Activated naive CD4-positive, alpha-beta T cell treated with anti-CD3 and anti-CD28 coated beads for 36 hours (primary cell): Measurements from ENCODE around the gene UFSP2. TPM values are rescaled to one million over a fixed set of nuclear protein-coding genes. Genes with fewer than 3 reads are reported as not detected.

Experiments used
- CTCF ChIA-PET: fragments of 350-600 bp; sonication (Branson Sonifier 250); formaldehyde crosslinking; loops from one replicate; lab custom pipeline; 2021; ENCODE audit warnings: antibody characterized with exemption; lab: Charles Lee
- DNase-seq: peaks from one replicate; pipeline ENCODE4 v3.0.0-alpha.2; 2020
- H3K27ac Mint-ChIP-seq: one replicate; pipeline ENCODE4 v1.8.0; 2021; ENCODE audit warnings: mild to moderate bottlenecking, mixed read lengths
- H3K27me3 Mint-ChIP-seq: one replicate; pipeline ENCODE4 v1.8.0; 2021; ENCODE audit warnings: low read depth, mixed read lengths
- H3K36me3 Mint-ChIP-seq: one replicate; pipeline ENCODE4 v1.8.0; 2021; ENCODE audit warnings: low read depth, mixed read lengths
- H3K4me1 Mint-ChIP-seq: one replicate; pipeline ENCODE4 v1.8.0; 2021; ENCODE audit warnings: low read depth, mixed read lengths
- H3K4me3 Mint-ChIP-seq: one replicate; pipeline ENCODE4 v1.8.0; 2021; ENCODE audit warnings: mild to moderate bottlenecking, moderate library complexity, mixed read lengths
- H3K9me3 Mint-ChIP-seq: one replicate; pipeline ENCODE4 v1.8.0; 2021; ENCODE audit warnings: mixed read lengths
- intact Hi-C: fragments of 100-400 bp; cut with micrococcal nuclease; formaldehyde crosslinking; loops from one replicate; pipeline ENCODE4 v1.15.1; 2023
- total RNA-seq, 2 experiments: library from RNA; stranded (reverse); gene quantifications; one replicate each; pipeline ENCODE4 v1.2.3, GENCODE V29; 2021

The UFSP2 gene
- total RNA-seq: 10 to 100 TPM; 24.4 to 30.7 TPM

- Mint-ChIP-seq H3K27me3 (peaks cover 1% of the 10 kb centered on the region), H3K36me3 (peaks cover 1% of the 10 kb centered on the region), H3K4me1 (peaks cover 28% of the 10 kb centered on the region), H3K27ac (peak within 1 kb of the TSS; percentile 96), H3K9me3 (no peaks in the 10 kb centered on the region), H3K4me3 (peak within 1 kb of the TSS; percentile 76)
- CTCF ChIA-PET: interaction anchor here (1.0 kb wide), 1 partner anchor 39 kb away, joined by 3 read pairs; no protein-coding TSS in a partner anchor
- peak; percentile 86 for DNase-seq
- intact Hi-C loops: loop anchor here (1.0 to 5.0 kb wide), 7 partner anchors 29 to 767 kb away; partner anchors contain the start of genes ANKRD37, CCDC110, CYP4V2 and SLC25A4
These were observed at the start of gene UFSP2 for GRCh38 chr4:185425647-185426352. UFSP2 (minus strand) TSS chr4:185425964; CDS start chr4:185425868, 96 bp downstream.

- no peak overlapping the region for H3K27ac Mint-ChIP-seq
- CTCF ChIA-PET: interaction anchor here (0.8 to 1.2 kb wide), 2 partner anchors 9 to 77 kb away, joined by 3 to 4 read pairs; partner anchors contain the start of gene ANKRD37
- peaks cover 2% of the 10 kb centered on the region for H3K4me1 Mint-ChIP-seq
- intact Hi-C loops: no loop called here
- no peaks in the 10 kb centered on the region for H3K36me3 Mint-ChIP-seq
- H3K27me3 Mint-ChIP-seq: peaks cover 12% of the 10 kb centered on the region
- no peaks in the 10 kb centered on the region for H3K9me3 Mint-ChIP-seq
- H3K4me3 Mint-ChIP-seq: no peak overlapping the region
- DNase-seq: no peak
These were observed 47.5 kb upstream of the UFSP2 start for GRCh38 chr4:185473247-185473646.

GRCh38 chr4:185472103-185472542 lies 46.4 kb upstream of the UFSP2 start:
- intact Hi-C loops: no loop called here
- CTCF ChIA-PET: interaction anchor here (0.7 to 1.2 kb wide), 4 partner anchors 126 to 330 kb away, joined by 3 read pairs; no protein-coding TSS in a partner anchor
- H3K36me3 Mint-ChIP-seq: no peaks in the 10 kb centered on the region
- peaks cover 2% of the 10 kb centered on the region for H3K4me1 Mint-ChIP-seq
- H3K9me3 Mint-ChIP-seq: no peaks in the 10 kb centered on the region
- H3K4me3 Mint-ChIP-seq: peak overlapping the region; percentile 84
- H3K27me3 Mint-ChIP-seq: peaks cover 10% of the 10 kb centered on the region
- H3K27ac Mint-ChIP-seq: peak overlapping the region; percentile 26
- no peak for DNase-seq

- CTCF ChIA-PET: interaction anchor here (0.7 to 1.2 kb wide), 4 partner anchors 126 to 330 kb away, joined by 3 read pairs; no protein-coding TSS in a partner anchor
These were observed 45.7 kb upstream of the UFSP2 start, which contains the start of gene CCDC110 for GRCh38 chr4:185471235-185472102. CCDC110 (minus strand) TSS chr4:185471733; CDS start chr4:185471683, 50 bp downstream.

GRCh38 chr4:185470501-185471195 lies 44.9 kb upstream of the UFSP2 start:
- no peaks in the 10 kb centered on the region for H3K36me3 Mint-ChIP-seq
- peak; percentile 51 for DNase-seq
- H3K4me1 Mint-ChIP-seq: peaks cover 2% of the 10 kb centered on the region
- CTCF ChIA-PET: no interaction called here
- H3K27me3 Mint-ChIP-seq: peaks cover 3% of the 10 kb centered on the region
- no peaks in the 10 kb centered on the region for H3K9me3 Mint-ChIP-seq
- H3K27ac Mint-ChIP-seq: no peak overlapping the region
- peak overlapping the region; percentile 77 for H3K4me3 Mint-ChIP-seq
- intact Hi-C loops: loop anchor here (1.0 to 2.0 kb wide), 9 partner anchors 45 to 720 kb away; partner anchors contain the start of genes ANKRD37, CYP4V2, SNX25 and UFSP2

More at GRCh38 chr4:185471235-185472102, 45.7 kb upstream of the UFSP2 start, which contains the start of gene CCDC110:
- Mint-ChIP-seq H3K9me3 (no peaks in the 10 kb centered on the region), H3K4me3 (peak within 1 kb of the TSS; percentile 84), H3K36me3 (no peaks in the 10 kb centered on the region), H3K4me1 (peaks cover 2% of the 10 kb centered on the region), H3K27me3 (peaks cover 4% of the 10 kb centered on the region), H3K27ac (peak within 1 kb of the TSS; percentile 26)
- intact Hi-C loops: loop anchor here (1.0 to 2.0 kb wide), 9 partner anchors 46 to 719 kb away; partner anchors contain the start of genes ANKRD37, CYP4V2, SNX25 and UFSP2
- DNase-seq: peak; percentile 93

- Mint-ChIP-seq H3K4me1 (peaks cover 2% of the 10 kb centered on the region), H3K27me3 (peaks cover 2% of the 10 kb centered on the region), H3K27ac (no peak overlapping the region), H3K36me3 (no peaks in the 10 kb centered on the region), H3K4me3 (no peak overlapping the region), H3K9me3 (no peaks in the 10 kb centered on the region)
- intact Hi-C loops: loop anchor here (2.0 kb wide), 1 partner anchor 721 kb away; the partner anchor contains the start of gene CYP4V2
- CTCF ChIA-PET: interaction anchor here (0.9 kb wide), 1 partner anchor 10 kb away, joined by 4 read pairs; no protein-coding TSS in a partner anchor
- DNase-seq: no peak
These were observed 43.9 kb upstream of the UFSP2 start for GRCh38 chr4:185469580-185470154.

GRCh38 chr4:185468999-185469398 lies 43.2 kb upstream of the UFSP2 start:
- H3K4me3 Mint-ChIP-seq: no peak overlapping the region
- no peak for DNase-seq
- H3K36me3 Mint-ChIP-seq: no peaks in the 10 kb centered on the region
- H3K9me3 Mint-ChIP-seq: no peaks in the 10 kb centered on the region
- no peaks in the 10 kb centered on the region for H3K27me3 Mint-ChIP-seq
- H3K27ac Mint-ChIP-seq: no peak overlapping the region
- peaks cover 2% of the 10 kb centered on the region for H3K4me1 Mint-ChIP-seq
- intact Hi-C loops: no loop called here
- CTCF ChIA-PET: no interaction called here

GRCh38 chr4:185467991-185468390 lies 42.2 kb upstream of the UFSP2 start:
- Mint-ChIP-seq H3K4me3 (no peak overlapping the region), H3K27ac (no peak overlapping the region), H3K27me3 (no peaks in the 10 kb centered on the region), H3K9me3 (no peaks in the 10 kb centered on the region), H3K36me3 (no peaks in the 10 kb centered on the region), H3K4me1 (peaks cover 2% of the 10 kb centered on the region)
- CTCF ChIA-PET: no interaction called here
- intact Hi-C loops: no loop called here
- no peak for DNase-seq

GRCh38 chr4:185467101-185467500 lies 41.3 kb upstream of the UFSP2 start:
- no peak overlapping the region for H3K4me3 Mint-ChIP-seq
- H3K4me1 Mint-ChIP-seq: peaks cover 2% of the 10 kb centered on the region
- H3K9me3 Mint-ChIP-seq: no peaks in the 10 kb centered on the region
- DNase-seq: no peak
- no peaks in the 10 kb centered on the region for H3K27me3 Mint-ChIP-seq
- no peak overlapping the region for H3K27ac Mint-ChIP-seq
- CTCF ChIA-PET: no interaction called here
- intact Hi-C loops: no loop called here
- no peaks in the 10 kb centered on the region for H3K36me3 Mint-ChIP-seq

GRCh38 chr4:185465707-185466106 lies 39.9 kb upstream of the UFSP2 start:
- Mint-ChIP-seq H3K4me1 (peaks cover 2% of the 10 kb centered on the region), H3K27ac (no peak overlapping the region), H3K27me3 (peaks cover under 1% of the 10 kb centered on the region), H3K4me3 (no peak overlapping the region), H3K36me3 (no peaks in the 10 kb centered on the region), H3K9me3 (no peaks in the 10 kb centered on the region)
- DNase-seq: no peak
- intact Hi-C loops: no loop called here
- CTCF ChIA-PET: no interaction called here

- no peaks in the 10 kb centered on the region for H3K9me3 Mint-ChIP-seq
- DNase-seq: no peak
- no peaks in the 10 kb centered on the region for H3K36me3 Mint-ChIP-seq
- CTCF ChIA-PET: interaction anchor here (1.2 kb wide), 1 partner anchor 39 kb away, joined by 3 read pairs; the partner anchor contains the start of gene UFSP2
- intact Hi-C loops: no loop called here
- no peak overlapping the region for H3K4me3 Mint-ChIP-seq
- no peak overlapping the region for H3K27ac Mint-ChIP-seq
- no peaks in the 10 kb centered on the region for H3K4me1 Mint-ChIP-seq
- H3K27me3 Mint-ChIP-seq: peaks cover 5% of the 10 kb centered on the region
These were observed 39.1 kb upstream of the UFSP2 start for GRCh38 chr4:185464887-185465286.
